Activated CD8-positive, alpha-beta memory T cell treated with anti-CD3 and anti-CD28 coated beads for 24 hours (primary cell): ENCODE data around the gene ALOX15B.
A peak's percentile ranks its signal among the peaks of the same experiment; 100 is the strongest.
"Not testable (repeated sequence)": the region's sequence is repeated elsewhere in the genome, so short reads cannot be mapped to it uniquely, and the experiment has no call there.

Experiments used
- DNase-seq: peaks from one replicate; pipeline ENCODE4 v3.0.0-alpha.2; 2020

The ALOX15B gene

GRCh38 chr17:8044819-8045810 lies 6.3 kb downstream of the ALOX15B start:
- DNase-seq: no peak

- no peak for DNase-seq
These were observed 7.6 kb downstream of the ALOX15B start for GRCh38 chr17:8046306-8046928.

GRCh38 chr17:8046929-8047768 lies 8.3 kb downstream of the ALOX15B start:
- no peak for DNase-seq

- no peak for DNase-seq
These were observed 8.9 kb downstream of the ALOX15B start for GRCh38 chr17:8047769-8048110.

- no peak for DNase-seq
These were observed 9.4 kb downstream of the ALOX15B start for GRCh38 chr17:8048236-8048635.

GRCh38 chr17:8048736-8049135 lies 9.9 kb downstream of the ALOX15B start:
- DNase-seq: no peak

- DNase-seq: no peak
These were observed 13.0 kb downstream of the ALOX15B start for GRCh38 chr17:8051831-8052230.

GRCh38 chr17:8052256-8053252 lies 13.7 kb downstream of the ALOX15B start:
- no peak for DNase-seq

GRCh38 chr17:8053600-8053999 lies 14.7 kb downstream of the ALOX15B start:
- no peak for DNase-seq

GRCh38 chr17:8055851-8056231 lies 17.0 kb downstream of the ALOX15B start:
- DNase-seq: no peak

GRCh38 chr17:8056232-8056975 lies 17.5 kb downstream of the ALOX15B start:
- DNase-seq: no peak

- no peak for DNase-seq
These were observed 18.2 kb downstream of the ALOX15B start for GRCh38 chr17:8056976-8057625.

GRCh38 chr17:8057691-8058114 lies 18.8 kb downstream of the ALOX15B start:
- peak; percentile 75 for DNase-seq

- no peak for DNase-seq
These were observed 20.3 kb downstream of the ALOX15B start for GRCh38 chr17:8059131-8059530.

- peak; percentile 77 for DNase-seq
These were observed 21.4 kb downstream of the ALOX15B start for GRCh38 chr17:8060274-8060673.

- DNase-seq: not testable (repeated sequence)
These were observed 23.0 kb downstream of the ALOX15B start for GRCh38 chr17:8061851-8062250.

- DNase-seq: no peak
These were observed 23.6 kb downstream of the ALOX15B start for GRCh38 chr17:8062435-8062806.

- no peak for DNase-seq
These were observed 24.1 kb downstream of the ALOX15B start for GRCh38 chr17:8062807-8063483.

GRCh38 chr17:8063761-8064534 lies 25.1 kb downstream of the ALOX15B start:
- no peak for DNase-seq
